Measurements from ENCODE around the gene FUS. TPM values are rescaled to one million over a fixed set of nuclear protein-coding genes. Genes with fewer than 3 reads are reported as not detected.
"Not testable (repeated sequence)": the region's sequence is repeated elsewhere in the genome, so short reads cannot be mapped to it uniquely, and the experiment has no call there.

The FUS gene
- total RNA-seq, 1 donor from 2014 or later = 166 TPM

- Histone ChIP-seq H3K4me3 (no peak overlapping the region), H3K27ac (no peak overlapping the region), H3K27me3 (no peaks in the 10 kb centered on the region), H3K36me3 (no peaks in the 10 kb centered on the region), H3K4me1 (peaks cover 2 to 5% of the 10 kb centered on the region in 2 donors), H3K9me3 (no peaks in the 10 kb centered on the region)
- no peak for DNase-seq (ENCODE audit: low spot score in 2 of 2)
- TF ChIP-seq, protein P1, sequence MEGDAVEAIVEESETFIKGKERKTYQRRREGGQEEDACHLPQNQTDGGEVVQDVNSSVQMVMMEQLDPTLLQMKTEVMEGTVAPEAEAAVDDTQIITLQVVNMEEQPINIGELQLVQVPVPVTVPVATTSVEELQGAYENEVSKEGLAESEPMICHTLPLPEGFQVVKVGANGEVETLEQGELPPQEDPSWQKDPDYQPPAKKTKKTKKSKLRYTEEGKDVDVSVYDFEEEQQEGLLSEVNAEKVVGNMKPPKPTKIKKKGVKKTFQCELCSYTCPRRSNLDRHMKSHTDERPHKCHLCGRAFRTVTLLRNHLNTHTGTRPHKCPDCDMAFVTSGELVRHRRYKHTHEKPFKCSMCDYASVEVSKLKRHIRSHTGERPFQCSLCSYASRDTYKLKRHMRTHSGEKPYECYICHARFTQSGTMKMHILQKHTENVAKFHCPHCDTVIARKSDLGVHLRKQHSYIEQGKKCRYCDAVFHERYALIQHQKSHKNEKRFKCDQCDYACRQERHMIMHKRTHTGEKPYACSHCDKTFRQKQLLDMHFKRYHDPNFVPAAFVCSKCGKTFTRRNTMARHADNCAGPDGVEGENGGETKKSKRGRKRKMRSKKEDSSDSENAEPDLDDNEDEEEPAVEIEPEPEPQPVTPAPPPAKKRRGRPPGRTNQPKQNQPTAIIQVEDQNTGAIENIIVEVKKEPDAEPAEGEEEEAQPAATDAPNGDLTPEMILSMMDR (IDR thresholded peaks at IDR 0.05) = no peak
- intact Hi-C loops (cut with DNase I) = no loop called here
These were observed 32.4 kb upstream of the FUS start for GRCh38 chr16:31147574-31147973.

GRCh38 chr16:31148281-31148728, 31.6 kb upstream of the FUS start:
- no peaks in the 10 kb centered on the region for H3K4me1 ChIP-seq
- TF ChIP-seq, protein P1 (IDR thresholded peaks at IDR 0.05) = no peak
- H3K4me3 ChIP-seq = no peak overlapping the region
- no peak overlapping the region for H3K27ac ChIP-seq
- no peak for DNase-seq (ENCODE audit: low spot score in 2 of 2)
- intact Hi-C loops (cut with DNase I) = no loop called here
- H3K27me3 ChIP-seq = no peaks in the 10 kb centered on the region
- no peaks in the 10 kb centered on the region for H3K9me3 ChIP-seq
- H3K36me3 ChIP-seq = no peaks in the 10 kb centered on the region

DNA sequence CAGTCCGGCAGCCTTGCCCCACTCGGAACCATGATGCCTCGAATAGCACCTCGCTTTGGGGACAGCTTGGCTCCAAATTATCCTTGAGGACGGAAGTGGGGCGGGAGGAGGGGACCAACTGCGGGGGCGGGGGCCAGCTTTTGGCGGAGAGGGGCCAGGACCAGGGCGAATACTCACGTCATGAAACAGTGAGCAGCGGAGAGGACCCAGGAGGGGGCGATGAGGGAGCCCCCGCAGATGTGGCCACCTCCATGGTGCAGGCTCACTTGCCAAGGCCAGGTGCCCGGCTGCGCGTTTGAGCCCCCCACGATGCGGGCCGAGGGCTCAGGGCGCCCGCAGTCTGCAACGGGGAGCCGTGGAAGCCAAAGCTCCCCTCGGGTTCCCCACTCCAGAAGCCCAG, 31.0 kb upstream of the FUS start:
- TF ChIP-seq, protein P1 (IDR thresholded peaks at IDR 0.05) = no peak
- no peaks in the 10 kb centered on the region for H3K9me3 ChIP-seq
- H3K36me3 ChIP-seq = no peaks in the 10 kb centered on the region
- intact Hi-C loops (cut with DNase I) = no loop called here
- H3K4me3 ChIP-seq = no peak overlapping the region
- H3K27me3 ChIP-seq = no peaks in the 10 kb centered on the region
- DNase-seq (ENCODE audit: low spot score in 2 of 2) = no peak
- no peaks in the 10 kb centered on the region for H3K4me1 ChIP-seq
- H3K27ac ChIP-seq = no peak overlapping the region

DNA sequence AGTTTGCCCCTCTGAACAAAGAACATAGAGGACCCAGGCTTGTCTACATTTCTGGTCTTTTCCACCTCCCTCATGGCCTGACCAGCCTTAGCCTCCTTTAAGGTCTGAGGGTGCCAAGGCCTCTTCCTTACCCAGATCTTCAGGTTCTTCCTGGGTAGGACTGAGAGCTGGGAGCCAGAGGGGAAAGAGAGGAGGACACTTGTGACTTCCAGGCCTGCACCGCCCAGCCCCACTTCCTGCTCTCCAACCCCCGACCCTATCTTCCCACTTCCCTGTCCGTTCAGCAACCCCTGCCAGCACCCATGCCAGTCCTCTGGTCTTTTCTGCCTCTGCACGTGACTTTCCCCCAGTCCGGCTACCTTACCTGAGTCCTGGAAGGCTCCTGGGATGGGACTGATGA, 30.6 kb upstream of the FUS start:
- no peak for DNase-seq (ENCODE audit: low spot score in 2 of 2)
- TF ChIP-seq, protein P1 (IDR thresholded peaks at IDR 0.05) = no peak
- Histone ChIP-seq H3K27me3 (no peaks in the 10 kb centered on the region), H3K27ac (no peak overlapping the region), H3K4me1 (no peaks in the 10 kb centered on the region), H3K36me3 (no peaks in the 10 kb centered on the region), H3K4me3 (no peak overlapping the region), H3K9me3 (no peaks in the 10 kb centered on the region)
- intact Hi-C loops (cut with DNase I) = no loop called here

GRCh38 chr16:31149894-31150890, 29.7 kb upstream of the FUS start, which contains the start of gene PRSS36:
PRSS36 (minus strand) TSS chr16:31150066; CDS start chr16:31150035, 31 bp downstream.
- no peaks in the 10 kb centered on the region for H3K4me1 ChIP-seq
- DNase-seq (ENCODE audit: low spot score in 2 of 2) = no peak
- no peak within 1 kb of the TSS for H3K27ac ChIP-seq
- TF ChIP-seq, protein P1 (IDR thresholded peaks at IDR 0.05) = no peak
- H3K4me3 ChIP-seq = no peak within 1 kb of the TSS
- no peaks in the 10 kb centered on the region for H3K27me3 ChIP-seq
- intact Hi-C loops (cut with DNase I) = no loop called here
- no peaks in the 10 kb centered on the region for H3K36me3 ChIP-seq
- H3K9me3 ChIP-seq = no peaks in the 10 kb centered on the region

GRCh38 chr16:31150976-31151375, 29.0 kb upstream of the FUS start:
- DNase-seq (ENCODE audit: low spot score in 2 of 2); H3K9me3 ChIP-seq; H3K27me3 ChIP-seq; H3K4me1 ChIP-seq; H3K4me3 ChIP-seq; H3K27ac ChIP-seq; H3K36me3 ChIP-seq; intact Hi-C loops (cut with DNase I): not testable (repeated sequence)

All from ascending aorta (tissue), 2 donors.